GM12892 (cell line): ENCODE results near the gene TMTC1.

ENCODE experiments used
- POLR2A ChIP-seq: IDR thresholded peaks from 2 replicates; pipeline ENCODE4 v1.6.1; 2011; ENCODE audit warnings: low read depth, low read length, control low read depth
- POLR2AphosphoS5 ChIP-seq: IDR thresholded peaks from 2 replicates; pipeline ENCODE4 v1.6.1; 2011; ENCODE audit warnings: low read depth, low read length, control low read depth
- TAF1 ChIP-seq: IDR thresholded peaks from 2 replicates; pipeline ENCODE4 v1.6.1; 2011; ENCODE audit warnings: low read depth, mild to moderate bottlenecking, control low read depth, low read length, borderline replicate concordance

DNA sequence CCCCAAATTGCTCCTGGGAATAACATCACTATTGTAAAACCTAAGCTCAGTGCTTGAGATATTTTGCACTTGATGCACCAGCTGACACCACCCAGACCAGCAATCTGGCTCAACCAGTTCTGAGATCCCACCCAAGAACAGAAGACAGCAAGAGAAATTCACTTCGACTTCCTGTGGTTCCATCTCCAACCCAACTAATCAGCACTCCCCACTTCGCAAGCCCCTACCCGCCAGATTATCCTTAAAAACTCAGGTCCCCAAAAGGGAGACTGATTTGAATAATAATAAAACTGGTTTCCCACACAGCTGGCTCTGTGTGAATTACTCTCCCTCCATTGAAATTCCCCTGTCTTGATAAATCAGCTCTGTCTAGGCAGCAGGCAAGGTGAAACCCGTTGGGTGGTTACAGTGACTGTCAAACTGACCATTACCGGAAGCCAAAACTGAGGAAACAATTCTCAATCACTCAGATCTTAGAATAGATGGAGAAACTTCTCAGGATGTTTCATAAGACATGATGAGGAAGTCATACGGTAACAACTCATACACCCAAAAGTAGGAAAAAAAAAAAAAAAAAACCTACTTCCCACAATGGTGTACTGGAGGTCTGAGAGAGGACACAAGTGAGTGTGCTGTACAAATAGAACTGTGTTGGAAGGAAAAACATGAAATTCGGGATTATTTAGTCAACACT lies 92.4 kb downstream of the TMTC1 start:
- TF ChIP-seq POLR2A (no peak), TAF1 (no peak), POLR2AphosphoS5 (no peak)
